ENCODE results near the gene NEGR1. TPM values are rescaled to one million over a fixed set of nuclear protein-coding genes. Genes with fewer than 3 reads are reported as not detected.
A peak's percentile ranks its signal among the peaks of the same experiment; 100 is the strongest.

Gene NEGR1
- total and polyA plus RNA-seq, 9 of the 15 experiments (the other 6 are each of a cell fraction or from before 2014, with no cell fraction given), result not detected

- no peaks in the 10 kb centered on the region for H3K4me1 ChIP-seq (replicated peaks in 1 of 2; ENCODE audit: control insufficient read depth in 2 of 2, insufficient read depth in 2 of 2, low read length in 2 of 2)
- H3K4me2 ChIP-seq (ENCODE audit: insufficient read depth, low read length), result no peak overlapping the region
- no peaks in the 10 kb centered on the region for H4K20me1 ChIP-seq (replicated peaks; ENCODE audit: control insufficient read depth, insufficient read depth, low read length)
- intact Hi-C loops (cut with micrococcal nuclease), result no loop called here
- H3K79me2 ChIP-seq (ENCODE audit: control insufficient read depth, insufficient read depth, low read length), result no peaks in the 10 kb centered on the region
- no peaks in the 10 kb centered on the region for H3K36me3 ChIP-seq (ENCODE audit: control insufficient read depth, insufficient read depth, low read length)
- BruUV-seq (replicated peaks), result no TSS peak
- no peaks in the 10 kb centered on the region for H3K27me3 ChIP-seq (ENCODE audit: control insufficient read depth in 2 of 2, insufficient read depth in 2 of 2, low read length in 2 of 2)
- POLR2A ChIA-PET, result no interaction called here
- no peak overlapping the region for H2AFZ ChIP-seq (ENCODE audit: low read depth, low read length)
- H3K9me3 ChIP-seq (replicated peaks; ENCODE audit: control insufficient read depth, insufficient read depth, low read depth, low read length), result no peaks in the 10 kb centered on the region; the same call in 1 of the 2 replicates
- CTCF ChIA-PET (ENCODE audit: low intra/inter-chr PET ratio), result interaction anchor here (0.6 kb wide), 1 partner anchor 32 kb away, joined by 4 read pairs; no protein-coding TSS in a partner anchor
- H3K27ac ChIP-seq (ENCODE audit: extremely low read depth, low read depth, low read length), result no peak overlapping the region
- TF ChIP-seq MYBL2 (IDR thresholded peaks at IDR 0.05; ENCODE audit: low read depth), result no peak
- TF ChIP-seq MYBL2 (CRISPR knock-in tag; IDR thresholded peaks at IDR 0.05; ENCODE audit: borderline replicate concordance), result no peak
- no peak for TF ChIP-seq ZNF41 (CRISPR knock-in tag; conservative IDR thresholded peaks at IDR 0.05)
- no peak for TF ChIP-seq PHB (CRISPR knock-in tag; IDR thresholded peaks at IDR 0.05)
- no peak for TF ChIP-seq MCM2 (IDR thresholded peaks at IDR 0.05; ENCODE audit: low read depth)
- TF ChIP-seq FOXK2 (conservative IDR thresholded peaks at IDR 0.05 in 1 of 2, IDR thresholded peaks at IDR 0.05 in 1 of 2; ENCODE audit: low read depth in 2 of 2), result no peak
- TF ChIP-seq CEBPB (tag; IDR thresholded peaks at IDR 0.05), result peak; percentile 29; the same call in 1 of the 2 replicates
- no peak for TF ChIP-seq ZNF696 (CRISPR knock-in tag; conservative IDR thresholded peaks at IDR 0.05)
- no peak for TF ChIP-seq CEBPG (CRISPR knock-in tag; IDR thresholded peaks at IDR 0.05)
- TF ChIP-seq CEBPG (tag; conservative IDR thresholded peaks at IDR 0.05 in 1 of 2, IDR thresholded peaks at IDR 0.05 in 1 of 2), result peak in 1 of 2 experiments; percentile 52; a peak in 2 of 4 replicates
- no peak for TF ChIP-seq ATF1 (CRISPR knock-in tag; IDR thresholded peaks at IDR 0.05)
- no peak for TF ChIP-seq ATF1 (tag; IDR thresholded peaks at IDR 0.05)
- TF ChIP-seq HOXB6 (CRISPR knock-in tag; IDR thresholded peaks at IDR 0.05; ENCODE audit: borderline replicate concordance), result no peak
- TF ChIP-seq CTCFL (IDR thresholded peaks at IDR 0.05; ENCODE audit: borderline replicate concordance, insufficient read depth, low read depth, low read length, poor library complexity, severe bottlenecking), result no peak
- H3K9ac ChIP-seq (ENCODE audit: insufficient read depth in 1 of 2, low read depth in 2 of 2, low read length in 2 of 2), result no peak overlapping the region
- DNase-seq (ENCODE audit: extremely low read depth in 1 of 4, low spot score in 3 of 4) (no peak), FAIRE-seq (no peak), ATAC-seq (no peak)
- in situ Hi-C loops (cut with MboI), result no loop called here
- H3K4me3 ChIP-seq, result no peak overlapping the region
- no peaks in the 10 kb centered on the region for H3K9me1 ChIP-seq (ENCODE audit: control insufficient read depth, insufficient read depth, low read length)
- WGBS (ENCODE audit: insufficient coverage, low coverage, missing lambda C conversion rate), result 3% methylated on average over 8 of the region's 8 CpGs
Observed at GRCh38 chr1:71448444-71448843, 833.9 kb downstream of the NEGR1 start.
